SK-N-SH treated with all-trans-retinoic acid at 6 μM for 48 hours (cell line): ENCODE data around the gene ZC3H10.

Source experiments
- ATAC-seq: fragments of 200-7000 bp; cut with Tn5 transposase; 3 replicates; pipeline ENCODE4 v1.9.1; 2020; ENCODE audit warnings: mild to moderate bottlenecking, moderate library complexity
- ARNTL ChIP-seq: fragments of 450-650 bp; formaldehyde crosslinking; IDR thresholded peaks from 2 replicates; pipeline ENCODE4 v1.5.0; 2020; ENCODE audit warnings: low read depth, mild to moderate bottlenecking, moderate library complexity, borderline replicate concordance
- BACH2 ChIP-seq: fragments of 250-450 bp; sonication (Bioruptor Pico); IDR thresholded peaks from 2 replicates; pipeline ENCODE4 v1.9.0; 2021; ENCODE audit warnings: mild to moderate bottlenecking, borderline replicate concordance
- CREB5 ChIP-seq: fragments of 250-450 bp; sonication (Bioruptor Pico); IDR thresholded peaks from 2 replicates; pipeline ENCODE4 v1.5.1; 2020; ENCODE audit warnings: low read depth, mild to moderate bottlenecking, moderate library complexity
- CSDC2 ChIP-seq: fragments of 250-450 bp; sonication (Bioruptor Pico); IDR thresholded peaks from 2 replicates; pipeline ENCODE4 v1.5.0; 2020; ENCODE audit warnings: mild to moderate bottlenecking, moderate library complexity
- CSRNP3 ChIP-seq: fragments of 250-450 bp; sonication (Bioruptor Pico); IDR thresholded peaks from 2 replicates; pipeline ENCODE4 v1.5.1; 2021; ENCODE audit warnings: mild to moderate bottlenecking, moderate library complexity
- ESRRG ChIP-seq: fragments of 250-450 bp; sonication (Bioruptor Pico); IDR thresholded peaks from 2 replicates; pipeline ENCODE4 v1.6.1; 2021; ENCODE audit warnings: mild to moderate bottlenecking
- GLIS3 ChIP-seq: fragments of 250-450 bp; sonication (Bioruptor Pico); IDR thresholded peaks from 2 replicates; pipeline ENCODE4 v1.5.0; 2020; ENCODE audit warnings: mild to moderate bottlenecking, moderate library complexity
- ISL1 ChIP-seq: fragments of 250-450 bp; sonication (Bioruptor Pico); IDR thresholded peaks from 2 replicates; pipeline ENCODE4 v2.1.2; 2022; ENCODE audit warnings: mild to moderate bottlenecking, moderate library complexity
- OSR1 ChIP-seq: fragments of 250-450 bp; sonication (Bioruptor Pico); IDR thresholded peaks from 2 replicates; pipeline ENCODE4 v1.8.0; 2022; ENCODE audit warnings: moderate library complexity, mild to moderate bottlenecking, inconsistent platforms
- PATZ1 ChIP-seq: fragments of 250-450 bp; sonication (Bioruptor Pico); IDR thresholded peaks from 2 replicates; pipeline ENCODE4 v1.8.0; 2020; ENCODE audit warnings: mild to moderate bottlenecking, moderate library complexity, borderline replicate concordance
- POU6F1 ChIP-seq: fragments of 250-450 bp; sonication (Bioruptor Pico); IDR thresholded peaks from 2 replicates; pipeline ENCODE4 v1.8.0; 2021; ENCODE audit warnings: low read depth, mild to moderate bottlenecking, moderate library complexity, borderline replicate concordance
- PPARA ChIP-seq: fragments of 250-450 bp; sonication (Bioruptor Pico); IDR thresholded peaks from 2 replicates; pipeline ENCODE4 v1.5.0; 2020; ENCODE audit warnings: mild to moderate bottlenecking, borderline replicate concordance
- TCF4 ChIP-seq: fragments of 250-450 bp; sonication (Bioruptor Pico); IDR thresholded peaks from 2 replicates; pipeline ENCODE4 v1.8.0; 2021; ENCODE audit warnings: mild to moderate bottlenecking, moderate library complexity, borderline replicate concordance
- TOX ChIP-seq: fragments of 250-450 bp; sonication (Bioruptor Pico); IDR thresholded peaks from 2 replicates; pipeline ENCODE4 v1.8.0; 2021; ENCODE audit warnings: mild to moderate bottlenecking, moderate library complexity, borderline replicate concordance
- TSHZ2 ChIP-seq: fragments of 250-450 bp; sonication (Bioruptor Pico); IDR thresholded peaks from 2 replicates; pipeline ENCODE4 v1.5.0; 2020; ENCODE audit warnings: mild to moderate bottlenecking, moderate library complexity
- ZFP3 ChIP-seq: fragments of 250-450 bp; sonication (Bioruptor Pico); IDR thresholded peaks from 2 replicates; pipeline ENCODE4 v1.5.0; 2020; ENCODE audit warnings: mild to moderate bottlenecking, moderate library complexity
- ZFP30 ChIP-seq: fragments of 450-650 bp; formaldehyde crosslinking; IDR thresholded peaks from 2 replicates; pipeline ENCODE4 v1.5.0; 2022; ENCODE audit warnings: mild to moderate bottlenecking, moderate library complexity
- ZNF565 ChIP-seq: fragments of 450-650 bp; formaldehyde crosslinking; conservative IDR thresholded peaks from 2 replicates; pipeline ENCODE4 v1.5.0; 2020; ENCODE audit warnings: low read depth, mild to moderate bottlenecking, moderate library complexity
- ZNF70 ChIP-seq: fragments of 450-650 bp; formaldehyde crosslinking; IDR thresholded peaks from 2 replicates; pipeline ENCODE4 v1.5.0; 2020; ENCODE audit warnings: mild to moderate bottlenecking, moderate library complexity

The ZC3H10 gene

GRCh38 chr12:56080556-56081138 lies 37.4 kb upstream of the ZC3H10 start:
- ATAC-seq = no peak
- no peak for TF ChIP-seq ESRRG (CRISPR knock-in tag)
- TF ChIP-seq ZFP3 (CRISPR knock-in tag) = no peak
- TF ChIP-seq ZNF70 = no peak
- no peak for TF ChIP-seq CSRNP3
- no peak for TF ChIP-seq GLIS3 (CRISPR knock-in tag)
- TF ChIP-seq TSHZ2 (CRISPR knock-in tag) = no peak
- no peak for TF ChIP-seq BACH2 (CRISPR knock-in tag)
- TF ChIP-seq POU6F1 = no peak
- no peak for TF ChIP-seq CSDC2 (CRISPR knock-in tag)
- TF ChIP-seq TOX = no peak
- no peak for TF ChIP-seq PPARA (CRISPR knock-in tag)
- no peak for TF ChIP-seq TCF4 (CRISPR knock-in tag)
- no peak for TF ChIP-seq ZFP30
- no peak for TF ChIP-seq ARNTL (CRISPR knock-in tag)
- TF ChIP-seq OSR1 (CRISPR knock-in tag) = no peak
- TF ChIP-seq ZNF565 (CRISPR knock-in tag) = no peak
- TF ChIP-seq CREB5 (CRISPR knock-in tag) = no peak
- TF ChIP-seq ISL1 (CRISPR knock-in tag) = no peak

GRCh38 chr12:56081393-56082347 lies 36.4 kb upstream of the ZC3H10 start:
- TF ChIP-seq ZFP3 (CRISPR knock-in tag) (no peak), ZNF565 (CRISPR knock-in tag) (no peak), TSHZ2 (CRISPR knock-in tag) (no peak), TOX (no peak), OSR1 (CRISPR knock-in tag) (no peak), PATZ1 (CRISPR knock-in tag) (no peak)
- ATAC-seq = no peak
